Limb (tissue), 2 donors: ENCODE measurements around the gene VPS35L.
"Not testable (repeated sequence)": the region's sequence is repeated elsewhere in the genome, so short reads cannot be mapped to it uniquely, and the experiment has no call there.

Experiments
- DNase-seq, 2 donors: peaks; one replicate each; pipeline ENCODE4 v3.0.0-alpha.2; 2016; ENCODE audit errors: extremely low spot score in 2 of 2

VPS35L gene

DNA sequence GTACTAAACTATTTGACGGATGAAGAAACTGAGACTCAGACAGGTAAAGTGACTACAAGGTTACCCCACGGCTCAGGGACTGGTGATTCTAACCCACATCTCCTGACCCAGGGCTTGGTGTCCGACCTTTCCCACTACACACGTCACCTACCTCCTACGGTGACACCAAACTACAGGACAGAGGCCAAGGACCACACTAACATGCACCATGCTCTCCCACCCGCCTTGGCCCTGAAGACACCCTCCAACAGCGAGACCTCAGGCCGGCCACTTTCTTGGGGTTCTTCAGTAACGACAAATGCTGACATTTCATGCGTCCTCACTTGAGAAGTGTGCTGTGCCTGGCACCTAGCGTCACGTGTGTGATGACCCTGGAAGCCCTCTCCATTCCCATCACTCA, 156.1 kb downstream of the VPS35L start:
- DNase-seq, result no peak

DNA sequence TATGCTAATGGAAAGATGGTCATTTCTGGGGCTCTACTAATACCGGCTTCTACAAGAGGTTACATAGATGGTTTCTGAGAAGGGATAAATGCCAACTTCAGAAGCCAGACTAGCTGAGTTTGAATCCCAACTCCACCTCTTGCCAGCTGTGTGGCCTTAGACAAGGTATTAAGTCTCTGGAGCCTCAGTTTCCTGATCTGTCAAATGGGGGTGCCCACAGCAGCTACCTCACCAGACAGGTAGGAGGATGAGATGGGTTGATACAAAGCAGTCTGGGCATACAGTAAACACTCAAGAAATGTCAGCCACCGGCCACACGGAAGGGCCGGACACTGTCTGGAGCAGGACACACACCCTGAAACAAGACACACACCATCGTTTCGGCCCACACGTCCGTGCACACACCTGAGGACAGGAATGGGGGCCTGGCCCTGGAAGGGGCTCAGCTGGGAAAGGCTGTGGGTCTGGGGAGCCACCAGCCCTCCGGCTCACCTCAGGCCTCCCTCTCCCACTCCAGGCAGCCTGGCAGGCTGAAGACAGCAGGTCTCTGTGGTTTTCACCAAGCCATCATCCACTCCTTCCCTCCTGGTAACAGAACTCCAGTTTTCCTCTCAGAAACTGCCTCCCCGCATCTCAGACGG, 157.0 kb downstream of the VPS35L start:
- DNase-seq, result no peak

DNA sequence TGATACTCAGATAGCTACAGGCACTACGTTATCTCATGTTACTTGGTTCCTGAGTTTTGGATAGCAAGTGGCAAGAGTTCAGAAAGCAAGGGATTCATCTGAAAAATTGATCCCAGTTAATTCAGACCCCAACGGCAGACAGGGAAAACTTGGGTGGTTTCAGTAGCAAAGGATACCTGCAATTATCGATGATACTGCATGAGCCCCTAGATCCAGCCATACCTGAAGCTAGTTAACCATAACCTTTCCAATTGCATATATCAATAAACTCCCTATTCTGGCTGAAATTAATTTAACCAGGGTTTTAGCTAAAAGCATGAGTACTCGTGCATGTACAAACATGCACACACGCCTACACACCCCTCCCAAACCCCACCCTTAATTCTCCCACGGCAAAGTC, 158.2 kb downstream of the VPS35L start:
- DNase-seq, result no peak

DNA sequence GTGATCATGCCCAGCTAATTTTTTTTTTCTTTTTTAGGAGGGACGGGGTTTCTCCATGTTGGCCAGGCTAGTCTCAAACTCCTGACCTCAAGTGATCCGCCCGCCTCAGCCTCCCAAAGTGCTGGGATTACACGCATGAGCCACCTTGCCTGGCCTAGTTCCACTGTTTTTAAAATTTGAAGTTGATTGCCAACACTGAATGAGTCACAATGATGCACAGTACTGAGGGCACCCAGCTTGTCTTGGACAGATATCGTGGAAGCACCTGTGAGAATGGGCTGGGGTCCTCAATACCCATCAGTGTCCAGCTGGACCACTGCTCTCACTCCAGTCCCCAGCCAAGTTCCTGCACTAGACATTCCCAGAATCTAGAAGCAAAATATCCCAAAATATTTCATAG, 160.1 kb downstream of the VPS35L start:
- DNase-seq, result no peak

DNA sequence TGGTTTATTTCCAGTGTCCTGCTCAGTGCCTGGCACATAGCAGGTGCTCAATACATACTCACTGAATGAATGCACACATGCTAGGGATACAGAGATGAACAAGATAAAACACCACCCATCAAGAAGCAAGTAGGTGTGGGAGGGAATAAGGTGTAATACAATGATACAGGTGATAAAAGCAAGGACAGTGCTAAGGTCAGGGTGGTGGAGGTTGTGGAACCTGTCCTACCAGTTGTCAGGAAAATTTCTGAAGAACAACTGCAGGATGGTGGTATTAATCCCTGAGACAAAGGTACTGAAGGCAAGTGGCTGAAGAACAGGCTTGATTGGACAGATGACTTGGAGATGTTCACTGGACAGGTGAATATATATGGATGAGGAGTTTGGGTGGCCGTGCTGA, 160.7 kb downstream of the VPS35L start:
- DNase-seq, result no peak

DNA sequence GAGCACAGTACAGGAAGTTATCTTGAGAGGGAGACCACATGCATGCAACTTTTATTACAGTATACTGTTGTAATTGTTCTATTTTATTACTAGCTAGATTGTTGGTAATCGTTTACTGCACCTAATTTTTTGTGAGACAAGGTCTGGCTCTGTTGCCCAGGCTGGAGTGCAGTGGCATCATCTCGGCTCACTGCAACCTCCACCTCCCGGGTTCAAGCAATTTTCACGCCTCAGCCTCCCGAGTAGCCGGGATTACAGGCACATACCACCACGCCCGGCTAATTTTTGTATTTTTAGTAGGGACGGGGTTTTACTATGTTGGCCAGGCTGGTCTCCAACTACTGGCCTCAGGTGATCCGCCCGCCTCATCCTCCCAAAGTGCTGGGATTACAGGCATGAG, 161.2 kb downstream of the VPS35L start:
- DNase-seq, result not testable (repeated sequence)

DNA sequence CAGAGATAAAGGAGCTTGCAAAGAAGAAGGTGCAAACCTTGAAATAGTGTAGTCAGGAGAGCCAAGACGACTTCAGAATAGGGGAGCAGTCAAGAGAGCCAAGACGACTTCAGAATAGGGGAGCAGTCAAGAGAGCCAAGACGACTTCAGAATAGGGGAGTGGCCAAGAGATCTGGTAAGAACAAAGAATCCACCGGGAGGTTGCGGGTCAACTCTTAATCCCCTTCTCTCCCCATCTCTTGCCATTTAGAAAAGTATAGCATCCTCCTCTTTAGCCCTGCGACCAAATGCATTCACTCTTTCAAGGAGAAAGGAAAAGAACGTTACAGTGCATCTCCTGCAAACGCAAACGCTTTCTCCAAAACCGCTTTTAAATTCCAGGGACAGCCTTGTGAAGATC, 161.8 kb downstream of the VPS35L start:
- DNase-seq, result no peak

DNA sequence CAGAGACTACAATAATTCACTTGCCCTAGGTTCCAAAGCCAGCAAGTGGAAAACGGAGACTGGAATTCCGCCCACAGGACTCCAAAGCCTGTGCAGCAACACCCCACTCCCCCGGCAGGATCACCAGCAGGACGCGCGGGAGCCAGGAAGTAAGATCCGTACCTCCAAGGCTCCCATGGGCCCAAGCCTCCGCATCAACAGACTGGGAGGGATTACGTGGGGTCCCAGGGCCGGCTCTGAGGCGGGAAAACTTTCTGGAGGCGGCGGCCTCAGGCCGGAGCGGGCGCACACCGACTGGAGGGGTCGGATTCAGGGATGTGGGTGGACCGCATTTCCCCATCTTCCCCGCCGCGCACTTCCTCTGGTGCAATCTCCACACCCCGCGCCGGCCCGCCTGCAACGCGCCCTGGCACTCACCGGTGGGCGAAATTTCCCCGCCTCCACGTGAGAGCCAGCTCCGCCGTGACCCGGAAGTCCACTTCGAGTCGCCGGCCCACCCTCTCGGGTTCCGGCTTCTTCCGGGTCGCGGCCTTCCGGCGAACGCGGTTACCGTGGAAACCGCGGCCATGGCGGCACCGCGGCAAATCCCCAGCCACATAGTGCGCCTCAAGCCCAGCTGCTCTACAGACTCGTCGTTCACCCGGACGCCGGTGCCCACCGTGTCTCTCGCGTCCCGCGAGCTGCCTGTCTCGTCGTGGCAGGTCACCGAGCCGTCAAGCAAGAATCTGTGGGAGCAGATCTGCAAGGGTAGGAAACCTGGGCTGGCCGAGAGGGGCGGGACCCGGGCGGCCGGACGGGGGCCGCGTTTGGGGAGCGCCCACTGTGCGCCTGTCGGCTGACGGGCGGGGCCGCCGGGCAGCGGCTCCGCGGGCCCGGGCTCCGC, 162.5 kb downstream of the VPS35L start, which contains the start of the genes IQCK and KNOP1:
Gene IQCK, plus strand, starts transcription at position 531 of the 883 bp plus-strand sequence. Its CDS starts 36 bp downstream, at position 567.
Gene KNOP1, minus strand, starts transcription at position 487 of the 883 bp plus-strand sequence. CDS start 3,192 bp downstream, outside the sequence.
- DNase-seq, result peak; percentile 90 to 92

DNA sequence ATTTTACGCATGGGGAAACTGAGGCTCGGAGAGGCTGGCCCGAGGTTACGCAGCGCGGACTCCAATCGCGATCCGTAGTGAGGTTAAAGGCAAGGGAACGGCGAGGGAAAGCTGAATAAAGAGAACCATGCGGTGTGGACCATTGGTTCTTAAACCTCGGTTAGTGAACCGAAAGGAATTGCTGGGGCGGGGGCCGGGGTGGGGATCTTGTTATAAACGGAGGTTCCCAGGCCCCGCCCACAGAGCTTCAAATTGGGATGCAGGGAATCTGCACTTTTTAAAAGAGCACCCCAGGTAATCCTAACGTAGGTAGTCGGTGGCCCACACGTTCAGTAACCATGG, 163.1 kb downstream of the VPS35L start:
- peak in 1 of 2 donors; percentile 12 for DNase-seq

DNA sequence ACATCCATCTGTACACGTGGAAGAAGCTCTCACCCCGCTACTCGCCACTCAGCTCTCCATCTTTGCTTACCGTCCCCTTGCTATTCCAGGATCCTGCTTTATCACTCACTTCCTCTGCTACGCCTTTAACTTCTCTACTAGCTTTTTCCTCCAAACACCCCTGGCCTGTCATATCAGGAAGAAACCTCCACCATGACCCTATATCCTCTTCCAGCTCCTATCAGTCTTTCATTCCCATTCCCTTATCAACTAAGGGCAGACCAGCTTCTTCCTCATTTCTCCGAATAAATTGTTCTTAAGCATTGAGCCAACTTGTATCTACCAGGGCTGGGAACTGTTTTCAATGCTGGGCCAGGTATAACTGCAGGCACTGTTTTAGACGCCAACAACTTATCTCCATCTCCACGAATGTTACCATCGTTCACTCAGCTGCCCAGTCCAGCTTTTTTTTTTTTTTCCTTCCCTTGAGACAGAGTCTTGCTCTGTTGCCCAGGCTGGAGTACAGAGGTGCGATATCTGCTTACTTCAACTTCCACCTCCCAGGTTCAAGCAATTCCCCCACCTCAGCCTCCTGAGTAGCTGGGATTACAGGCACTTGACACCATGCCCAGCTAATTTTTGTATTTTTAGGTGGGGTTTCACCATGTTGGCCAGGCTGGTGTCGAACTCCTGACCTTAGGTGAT, 166.9 kb downstream of the VPS35L start:
- no peak for DNase-seq

DNA sequence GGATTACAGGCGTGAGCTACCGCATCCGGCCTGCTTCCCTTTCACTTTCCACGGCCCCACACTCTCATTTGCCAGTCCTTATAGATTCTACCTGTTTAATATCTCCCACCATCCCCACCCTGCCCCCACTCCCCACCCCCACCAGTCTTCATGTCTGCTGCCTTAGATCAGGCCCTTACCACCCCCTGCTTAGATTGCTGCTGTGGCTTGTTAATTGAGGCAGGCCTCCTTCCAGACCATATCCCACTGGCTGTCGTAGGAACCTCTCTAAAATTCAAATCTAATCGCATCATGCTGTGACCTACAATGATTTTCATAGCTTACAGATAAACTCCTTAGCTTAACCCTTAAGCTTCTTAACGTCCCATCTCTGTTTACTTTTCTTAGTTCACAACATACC, 167.5 kb downstream of the VPS35L start:
- DNase-seq, result no peak

DNA sequence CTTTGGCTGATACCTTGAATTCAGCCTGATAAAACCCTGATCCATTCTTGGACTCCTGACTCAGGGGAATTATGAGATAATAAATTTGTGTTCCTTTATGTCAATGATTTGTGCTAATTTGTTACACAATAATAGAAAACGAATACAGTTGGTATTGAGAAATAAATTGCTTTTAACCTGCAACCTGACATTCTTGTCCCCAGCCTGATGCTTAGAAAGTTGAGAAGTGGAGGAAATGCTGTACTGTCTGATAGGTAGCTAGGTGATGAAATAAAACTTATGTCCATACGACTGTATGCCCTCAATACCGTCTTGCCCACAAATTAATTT, 173.1 kb downstream of the VPS35L start:
- no peak for DNase-seq

DNA sequence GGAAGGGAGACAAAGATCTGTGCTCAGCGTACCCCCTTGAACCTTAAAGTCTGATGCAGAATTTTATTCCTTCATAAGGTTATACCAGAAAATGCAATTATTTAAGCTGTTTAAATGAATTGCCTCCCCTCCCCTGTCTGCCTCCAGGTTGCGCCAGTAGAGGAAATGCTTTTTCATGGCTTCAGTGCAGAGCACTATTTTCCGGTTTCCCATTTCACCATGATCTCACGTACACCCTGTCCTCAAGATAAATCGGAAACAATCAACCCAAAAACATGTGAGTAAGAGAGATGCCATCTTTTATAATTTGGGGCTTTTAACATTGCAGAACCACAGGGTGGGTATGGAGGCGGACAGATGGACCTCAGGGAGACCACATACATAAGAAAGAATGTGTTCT, 178.0 kb downstream of the VPS35L start:
- no peak for DNase-seq

DNA sequence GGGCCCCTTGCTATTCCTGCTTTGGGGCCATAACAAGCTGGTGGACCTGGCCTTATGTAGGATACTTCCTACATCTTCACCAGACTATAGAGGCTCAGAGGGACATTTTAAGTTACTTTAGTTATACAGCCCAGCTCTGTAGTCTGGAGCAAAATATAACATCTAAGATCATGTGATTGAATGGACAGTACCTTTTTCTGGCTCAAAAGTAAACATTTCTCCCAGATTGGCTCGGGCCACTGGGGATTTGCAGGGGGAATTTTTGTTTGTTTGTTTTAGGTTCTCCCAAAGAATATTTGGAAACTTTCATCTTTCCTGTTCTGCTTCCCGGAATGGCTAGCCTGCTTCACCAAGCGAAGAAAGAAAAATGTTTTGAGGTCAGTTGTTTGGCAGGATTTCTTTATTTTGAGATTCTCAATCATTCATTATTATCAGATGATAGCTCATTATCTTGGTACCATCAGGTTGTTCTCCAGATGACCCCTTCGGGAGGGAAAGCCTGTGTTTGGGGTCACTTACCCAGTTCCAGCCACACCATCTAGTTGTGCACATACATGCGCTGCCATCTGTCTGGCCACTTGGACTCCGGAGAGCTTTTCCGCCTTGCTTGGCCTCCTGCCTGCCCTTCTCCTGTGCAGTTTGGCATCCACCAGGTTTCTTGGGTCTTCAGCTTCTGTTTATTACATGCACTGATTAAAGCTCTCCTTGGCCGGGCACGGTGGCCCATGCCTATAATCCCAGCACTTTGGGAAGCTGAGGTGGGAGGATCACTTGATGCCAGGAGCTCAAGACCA, 179.8 kb downstream of the VPS35L start:
- no peak for DNase-seq

DNA sequence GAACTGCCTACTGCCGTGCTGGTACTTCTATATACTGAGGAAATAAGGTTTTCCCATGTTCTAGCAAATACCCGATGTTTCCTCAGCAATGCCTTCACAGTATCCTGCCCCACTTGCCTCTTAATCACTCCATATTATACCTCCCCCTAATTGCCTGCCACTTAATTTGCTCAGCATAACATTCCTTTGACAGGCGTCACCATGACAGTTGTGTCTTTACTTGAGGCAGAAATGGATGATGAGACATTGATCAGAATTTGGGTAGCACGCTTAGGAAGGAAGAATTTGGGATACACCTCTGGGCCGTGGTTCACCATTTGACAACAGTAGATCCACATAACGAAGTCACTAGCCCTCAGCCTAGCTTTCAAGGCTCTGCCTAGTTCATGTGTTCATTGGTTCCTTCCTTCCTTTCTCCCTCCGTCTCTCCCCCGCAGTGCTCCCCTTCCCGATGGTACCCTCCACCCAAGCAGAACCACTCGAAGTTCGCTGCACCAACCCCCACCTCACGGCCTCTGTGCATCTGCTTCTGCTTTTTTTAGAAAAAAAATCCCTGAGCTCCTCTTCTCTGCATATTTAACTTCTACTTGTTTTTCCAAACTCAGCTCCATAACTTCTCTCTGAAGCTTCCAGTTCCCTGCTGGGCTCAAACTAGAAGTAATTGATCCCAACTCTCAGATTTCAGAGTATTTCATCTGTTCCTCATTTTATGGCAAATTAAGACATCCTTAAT, 182.0 kb downstream of the VPS35L start:
- DNase-seq, result no peak

DNA sequence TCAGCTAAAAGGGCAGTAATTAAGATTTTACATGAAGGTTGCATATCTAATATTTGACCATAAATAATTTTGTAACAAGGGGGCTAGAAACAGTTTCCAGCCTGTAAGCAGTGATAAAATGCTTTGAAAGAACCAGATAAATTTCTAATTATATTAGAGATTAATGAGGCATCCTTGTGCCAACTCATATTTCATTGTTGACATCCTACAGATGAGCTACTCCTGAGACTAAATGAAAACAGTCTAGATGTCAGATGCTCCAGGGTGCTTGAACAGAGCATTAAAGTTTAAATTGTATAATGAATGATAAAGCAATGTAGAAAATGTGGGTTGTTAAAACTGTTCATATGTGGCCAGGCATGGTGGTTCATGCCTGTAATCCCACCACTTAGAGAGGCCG, 185.9 kb downstream of the VPS35L start:
- no peak for DNase-seq

DNA sequence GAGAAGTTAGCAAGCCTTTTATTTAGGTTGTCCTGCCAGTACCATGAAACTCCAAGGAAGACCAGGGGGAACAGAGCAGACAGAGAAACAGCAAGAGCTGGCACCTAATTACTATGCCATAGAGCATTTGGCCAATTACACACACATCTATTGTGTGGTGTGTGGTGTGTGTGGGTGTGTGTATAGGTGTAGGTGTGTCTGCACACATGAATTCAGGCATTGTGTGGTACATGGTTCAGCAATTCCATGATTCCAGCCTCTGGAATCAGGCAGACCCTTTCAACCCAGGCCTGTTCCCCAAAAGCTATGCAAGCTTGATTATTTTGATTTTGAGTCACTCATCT, 188.3 kb downstream of the VPS35L start:
- no peak for DNase-seq

DNA sequence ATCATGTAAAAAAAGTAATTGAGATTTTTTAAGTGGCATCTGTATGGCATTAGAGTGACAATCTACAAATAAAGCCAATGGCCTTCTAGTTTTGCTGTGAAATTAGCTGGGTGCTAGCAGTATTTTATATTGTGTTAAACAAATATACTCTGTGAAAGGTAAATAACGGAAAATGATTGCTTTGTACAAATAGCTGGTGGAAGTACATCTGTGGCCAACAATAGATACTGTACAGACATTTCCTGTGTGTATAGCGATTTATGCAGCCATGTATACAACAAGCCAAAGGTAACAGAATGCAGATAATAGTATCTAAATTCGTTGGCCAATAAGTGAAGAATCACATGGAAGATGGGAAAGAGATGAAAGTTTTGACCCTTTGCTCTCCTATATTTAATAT, 189.2 kb downstream of the VPS35L start:
- no peak for DNase-seq

DNA sequence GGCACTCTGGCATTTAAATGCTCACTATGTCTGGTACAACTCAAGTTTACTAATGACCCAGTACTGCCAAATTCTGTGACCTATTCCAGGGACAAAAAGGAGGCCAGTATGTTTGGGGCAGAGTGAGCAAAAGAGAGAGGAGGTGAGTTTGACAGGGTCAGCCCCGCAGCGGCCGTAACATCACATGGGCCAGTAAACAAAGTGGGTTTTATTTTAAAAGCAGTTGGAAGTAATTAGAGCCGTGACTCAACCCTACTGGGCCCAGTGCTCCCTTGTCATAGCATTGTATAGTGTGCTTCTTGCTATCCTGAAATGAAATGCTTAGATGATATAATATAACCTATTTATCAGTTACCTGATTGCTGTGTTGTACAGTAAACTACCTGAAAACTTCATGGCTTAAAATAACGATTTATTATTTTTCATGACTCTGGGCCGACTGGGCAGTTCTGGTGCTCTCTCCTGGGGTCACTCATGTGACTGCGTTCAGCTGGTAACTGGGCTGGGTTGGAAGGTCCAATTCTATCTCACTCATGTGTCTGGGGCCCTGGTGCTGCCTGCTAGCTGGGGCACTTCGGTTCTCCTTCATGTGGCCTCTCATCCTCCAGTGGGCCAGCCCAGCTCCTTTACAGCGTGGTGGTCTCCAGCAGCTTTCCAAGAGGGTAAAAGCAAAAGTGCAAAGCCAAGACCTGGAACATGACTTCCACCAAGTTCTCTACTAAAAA, 189.9 kb downstream of the VPS35L start:
- DNase-seq, result no peak

DNA sequence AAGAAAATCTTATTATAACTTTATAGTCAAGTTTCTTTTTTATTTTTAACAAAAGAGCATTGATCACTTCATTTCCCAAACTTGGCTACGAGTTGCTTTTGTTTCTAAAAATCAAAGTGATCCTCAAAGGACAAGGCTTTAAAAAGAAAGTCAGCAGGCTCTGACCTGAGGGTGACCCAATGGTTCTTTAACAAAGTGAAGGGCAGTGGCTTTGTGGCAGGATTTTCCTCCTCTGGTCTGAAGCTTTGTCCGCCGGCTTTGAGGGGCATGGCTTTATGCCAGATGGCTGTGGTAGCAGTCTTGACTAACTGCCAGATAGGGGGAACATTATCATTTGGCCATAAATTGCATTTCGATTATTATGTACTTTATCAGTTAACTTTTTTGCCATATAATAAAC, 191.1 kb downstream of the VPS35L start:
- no peak for DNase-seq
